ENCODE measurements around the gene POP5. TPM values are rescaled to one million over a fixed set of nuclear protein-coding genes. Genes with fewer than 3 reads are reported as not detected.

Gene POP5
- total RNA-seq, 1 donor from 2014 or later = 29.2 TPM

- Histone ChIP-seq H3K36me3 (ENCODE audit: control insufficient read depth in 3 of 3, insufficient read depth in 3 of 3, low read length in 3 of 3) (peaks cover 0 to 6% (median 4%) of the 10 kb centered on the region in 3 donors), H3K4me3 (ENCODE audit: low read length in 3 of 3) (peak overlapping the region; percentile 96 to 98 (median 97)), H3K27me3 (ENCODE audit: control insufficient read depth in 3 of 3, insufficient read depth in 3 of 3, low read length in 3 of 3) (no peaks in the 10 kb centered on the region), H3K4me1 (ENCODE audit: control insufficient read depth in 3 of 3, insufficient read depth in 3 of 3, low read length in 3 of 3) (peaks cover 3 to 5% (median 4%) of the 10 kb centered on the region in 3 donors), H3K9me3 (ENCODE audit: control insufficient read depth in 3 of 3, low read length in 3 of 3) (no peaks in the 10 kb centered on the region), H3K9ac (ENCODE audit: low read depth in 1 of 3, low read length in 3 of 3) (peak overlapping the region; percentile 95 to 98 (median 96)), H3K27ac (ENCODE audit: low read depth, low read length) (peak overlapping the region; percentile 91)
These were observed 51.4 kb downstream of the POP5 start for GRCh38 chr12:120529641-120530417.

DNA sequence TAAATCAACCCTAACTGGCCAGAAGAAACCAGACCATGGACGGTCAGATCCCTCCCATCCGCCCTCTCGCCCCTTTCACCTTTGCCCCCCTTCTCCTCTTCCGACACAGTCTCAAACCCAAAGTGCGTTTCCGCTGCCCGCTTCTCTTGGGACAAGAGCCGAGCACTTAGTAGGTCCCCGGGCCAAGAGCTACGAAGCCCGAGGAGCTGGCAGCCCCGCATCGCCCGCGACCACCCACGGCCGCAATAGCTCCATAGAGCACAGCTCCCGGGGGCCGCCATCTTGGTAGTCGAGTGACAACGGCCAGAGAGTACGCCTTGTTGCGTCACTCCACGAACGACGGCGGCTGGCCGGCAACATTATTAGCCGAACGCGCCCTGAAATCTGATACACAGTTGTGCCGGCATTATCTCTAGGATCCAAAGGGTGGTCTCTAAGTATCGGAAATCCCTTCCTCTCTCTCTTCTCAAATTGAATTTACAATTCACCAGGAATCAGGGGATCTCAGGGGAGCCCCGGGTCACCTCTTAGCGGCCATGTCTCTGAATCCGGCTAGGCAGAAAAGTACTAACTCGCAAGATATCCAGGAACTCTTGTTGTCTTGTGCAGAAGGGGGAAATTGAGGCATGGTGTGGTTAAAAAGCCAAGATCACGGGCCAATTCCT, 52.2 kb downstream of the POP5 start, which contains the start of gene COQ5:
Gene COQ5 (minus strand): TSS at position 298 of the 665 bp plus-strand sequence. CDS start 17 bp downstream, at position 281.
- Histone ChIP-seq H3K9ac (ENCODE audit: low read depth in 1 of 3, low read length in 3 of 3) (peak within 1 kb of the TSS; percentile 95 to 98 (median 96)), H3K27ac (ENCODE audit: low read depth, low read length) (peak within 1 kb of the TSS; percentile 91), H3K4me1 (ENCODE audit: control insufficient read depth in 3 of 3, insufficient read depth in 3 of 3, low read length in 3 of 3) (peaks cover 3 to 5% (median 4%) of the 10 kb centered on the region in 3 donors), H3K36me3 (ENCODE audit: control insufficient read depth in 3 of 3, insufficient read depth in 3 of 3, low read length in 3 of 3) (peaks cover 0 to 4% (median 3%) of the 10 kb centered on the region in 3 donors), H3K9me3 (ENCODE audit: control insufficient read depth in 3 of 3, low read length in 3 of 3) (no peaks in the 10 kb centered on the region), H3K4me3 (ENCODE audit: low read length in 3 of 3) (peak within 1 kb of the TSS; percentile 96 to 98 (median 97)), H3K27me3 (ENCODE audit: control insufficient read depth in 3 of 3, insufficient read depth in 3 of 3, low read length in 3 of 3) (no peaks in the 10 kb centered on the region)

Other genes with a start within 250 kb of the POP5 start
- gene MSI1, start 212.2 kb downstream of the POP5 start, total RNA-seq = 1.0 TPM
- 231 TPM for gene COX6A1, start 143.3 kb downstream of the POP5 start, total RNA-seq
- gene TRIAP1, start 135.0 kb downstream of the POP5 start, total RNA-seq = 18.8 TPM
- 9.9 TPM for gene GATC, start 135.0 kb downstream of the POP5 start, total RNA-seq
- gene SRSF9, start 111.7 kb downstream of the POP5 start, total RNA-seq = 79.9 TPM
- gene DYNLL1, start 85.3 kb downstream of the POP5 start, total RNA-seq = 162 TPM
- 29.7 TPM for gene COQ5, start 52.2 kb downstream of the POP5 start, total RNA-seq
- 118 TPM for gene RNF10, start 47.0 kb downstream of the POP5 start, total RNA-seq
- gene CABP1, start 59.2 kb upstream of the POP5 start, total RNA-seq = 0.52 TPM
- 50.6 TPM for gene MLEC, start 105.7 kb upstream of the POP5 start, total RNA-seq
- gene UNC119B, start 129.1 kb upstream of the POP5 start, total RNA-seq = 7.3 TPM
- 14.1 TPM for gene ACADS, start 144.4 kb upstream of the POP5 start, total RNA-seq

Data from skeletal muscle tissue (tissue), 4 donors.